Measurements from ENCODE around the gene C15orf39.

C15orf39 gene

GRCh38 chr15:75198560-75199356 lies 2.9 kb upstream of the C15orf39 start:
- peak; percentile 44 for DNase-seq

- DNase-seq: no peak
Observed at GRCh38 chr15:75199357-75199940, 2.2 kb upstream of the C15orf39 start.

GRCh38 chr15:75200391-75200764 lies 1.3 kb upstream of the C15orf39 start:
- no peak for DNase-seq

- no peak for DNase-seq
Observed at GRCh38 chr15:75200765-75201615, 692 bp upstream of the C15orf39 start.

GRCh38 chr15:75202251-75203016 lies 752 bp downstream of the C15orf39 start:
- DNase-seq: peak; percentile 77

GRCh38 chr15:75203017-75203907 lies 1.6 kb downstream of the C15orf39 start:
- DNase-seq: no peak

- no peak for DNase-seq
Observed at GRCh38 chr15:75203908-75204263, 2.2 kb downstream of the C15orf39 start.

GRCh38 chr15:75204340-75205063 lies 2.8 kb downstream of the C15orf39 start:
- peak; percentile 86 for DNase-seq

GRCh38 chr15:75205064-75205395 lies 3.3 kb downstream of the C15orf39 start:
- no peak for DNase-seq

- DNase-seq: no peak
Observed at GRCh38 chr15:75206006-75206405, 4.3 kb downstream of the C15orf39 start.

- no peak for DNase-seq
Observed at GRCh38 chr15:75206803-75207617, 5.3 kb downstream of the C15orf39 start.

- DNase-seq: no peak
Observed at GRCh38 chr15:75207618-75208500, 6.2 kb downstream of the C15orf39 start.

- DNase-seq: no peak
Observed at GRCh38 chr15:75208501-75209288, 7.0 kb downstream of the C15orf39 start.

- DNase-seq: no peak
Observed at GRCh38 chr15:75209289-75209676, 7.6 kb downstream of the C15orf39 start.

GRCh38 chr15:75210811-75211230 lies 9.1 kb downstream of the C15orf39 start:
- no peak for DNase-seq

- DNase-seq: peak; percentile 18
Observed at GRCh38 chr15:75211436-75212199, 9.9 kb downstream of the C15orf39 start.

GRCh38 chr15:75212200-75212858 lies 10.6 kb downstream of the C15orf39 start:
- no peak for DNase-seq
